AG09319 (cell line): Measurements from ENCODE around the gene PKP3.
"Not testable (repeated sequence)": the region's sequence is repeated elsewhere in the genome, so short reads cannot be mapped to it uniquely, and the experiment has no call there.

Source experiments
- DNase-seq: peaks from one replicate; pipeline ENCODE4 v3.0.0-alpha.2; 2010; ENCODE audit warnings: low read depth; ENCODE audit errors: extremely low read depth
- CTCF ChIP-seq: IDR thresholded peaks from 2 replicates; pipeline ENCODE4 v1.5.1; 2011; ENCODE audit warnings: low read depth, mild to moderate bottlenecking, inconsistent platforms, low read length, moderate library complexity

The PKP3 gene

GRCh38 chr11:384511-384910 lies 9.5 kb upstream of the PKP3 start:
- DNase-seq, result no peak
- TF ChIP-seq CTCF, result no peak

GRCh38 chr11:385594-386351 lies 8.2 kb upstream of the PKP3 start:
- no peak for TF ChIP-seq CTCF
- DNase-seq, result no peak

- DNase-seq, result no peak
- no peak for TF ChIP-seq CTCF
Measured at GRCh38 chr11:386483-386882, 7.5 kb upstream of the PKP3 start.

- DNase-seq, result no peak
- no peak for TF ChIP-seq CTCF
Measured at GRCh38 chr11:387193-387793, 6.7 kb upstream of the PKP3 start.

GRCh38 chr11:389369-389768 lies 4.6 kb upstream of the PKP3 start:
- DNase-seq, result not testable (repeated sequence)

- no peak for DNase-seq
Measured at GRCh38 chr11:390175-390574, 3.8 kb upstream of the PKP3 start.

GRCh38 chr11:391117-392017 lies 2.6 kb upstream of the PKP3 start:
- no peak for DNase-seq
- TF ChIP-seq CTCF, result no peak

More at GRCh38 chr11:390175-390574, 3.8 kb upstream of the PKP3 start:
- no peak for TF ChIP-seq CTCF
